ENCODE measurements around the gene SPRR4.

The SPRR4 gene

GRCh38 chr1:152970495-152970894 lies at the start of gene SPRR4:
Gene SPRR4 (plus strand): TSS chr1:152970648. CDS start chr1:152971891, 1,243 bp downstream.
- no peak for FAIRE-seq

GRCh38 chr1:152924191-152924590 lies 46.3 kb upstream of the SPRR4 start:
- no peak for FAIRE-seq

- FAIRE-seq = no peak
Observed at GRCh38 chr1:152926091-152926490, 44.4 kb upstream of the SPRR4 start.

- FAIRE-seq = no peak
Observed at GRCh38 chr1:152928671-152929070, 41.8 kb upstream of the SPRR4 start.

GRCh38 chr1:152932170-152932811 lies 38.2 kb upstream of the SPRR4 start:
- no peak for FAIRE-seq

GRCh38 chr1:152933196-152933595 lies 37.3 kb upstream of the SPRR4 start:
- no peak for FAIRE-seq

- FAIRE-seq = no peak
Observed at GRCh38 chr1:152940614-152941013, 29.8 kb upstream of the SPRR4 start.

- no peak for FAIRE-seq
Observed at GRCh38 chr1:152941037-152941711, 29.3 kb upstream of the SPRR4 start.

GRCh38 chr1:152942161-152942560 lies 28.3 kb upstream of the SPRR4 start:
- FAIRE-seq = no peak

GRCh38 chr1:152946248-152946647 lies 24.2 kb upstream of the SPRR4 start:
- FAIRE-seq = no peak

GRCh38 chr1:152946651-152947256 lies 23.7 kb upstream of the SPRR4 start, which contains the start of gene SPRR5:
Gene SPRR5 (plus strand): TSS chr1:152947206. CDS start chr1:152948555, 1,349 bp downstream.
- FAIRE-seq = no peak

- no peak for FAIRE-seq
Observed at GRCh38 chr1:152951711-152952110, 18.7 kb upstream of the SPRR4 start.

- FAIRE-seq = no peak
Observed at GRCh38 chr1:152953761-152954160, 16.7 kb upstream of the SPRR4 start.

- FAIRE-seq = no peak
Observed at GRCh38 chr1:152954436-152954835, 16.0 kb upstream of the SPRR4 start.

GRCh38 chr1:152957561-152957960 lies 12.9 kb upstream of the SPRR4 start:
- FAIRE-seq = no peak

- FAIRE-seq = no peak
Observed at GRCh38 chr1:152959273-152959672, 11.2 kb upstream of the SPRR4 start.

- no peak for FAIRE-seq
Observed at GRCh38 chr1:152959801-152960451, 10.5 kb upstream of the SPRR4 start.

- FAIRE-seq = no peak
Observed at GRCh38 chr1:152960452-152961044, 9.9 kb upstream of the SPRR4 start.

GRCh38 chr1:152961226-152961891 lies 9.1 kb upstream of the SPRR4 start:
- FAIRE-seq = no peak

GRCh38 chr1:152962876-152963415 lies 7.5 kb upstream of the SPRR4 start:
- FAIRE-seq = no peak

GRCh38 chr1:152964536-152964935 lies 5.9 kb upstream of the SPRR4 start:
- FAIRE-seq = no peak

GRCh38 chr1:152965853-152966252 lies 4.6 kb upstream of the SPRR4 start:
- no peak for FAIRE-seq

Measured in A204.1 (cell line).